Activated CD8-positive, alpha-beta memory T cell treated with anti-CD3 and anti-CD28 coated beads for 24 hours (primary cell): ENCODE measurements around the gene KCNV2.
"Not testable (repeated sequence)": the region's sequence is repeated elsewhere in the genome, so short reads cannot be mapped to it uniquely, and the experiment has no call there.

ENCODE experiments used
- DNase-seq: peaks from one replicate; pipeline ENCODE4 v3.0.0-alpha.2; 2020

Gene KCNV2

DNA sequence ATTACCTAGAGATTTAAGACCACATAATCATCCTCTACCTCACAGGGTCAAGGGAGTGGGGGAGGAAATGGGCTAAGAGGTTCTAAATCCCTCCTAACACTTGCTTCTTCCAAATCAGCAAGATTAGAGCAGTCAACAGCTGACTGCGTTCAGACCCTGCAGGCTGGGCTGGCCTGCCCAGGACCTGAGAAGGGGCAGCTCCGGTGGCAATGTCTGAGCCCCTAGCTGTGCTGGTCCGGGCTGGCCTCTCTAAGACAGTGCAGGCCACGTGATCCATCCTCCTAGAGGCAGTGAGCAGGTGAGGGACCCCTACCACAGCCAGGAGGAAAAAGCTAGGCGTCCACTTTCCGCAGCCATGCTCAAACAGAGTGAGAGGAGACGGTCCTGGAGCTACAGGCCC lies at the start of gene KCNV2:
TSS of gene KCNV2 (plus strand) at position 126 of the 400 bp plus-strand sequence. CDS start at position 356, 230 bp downstream.
- DNase-seq, result no peak

DNA sequence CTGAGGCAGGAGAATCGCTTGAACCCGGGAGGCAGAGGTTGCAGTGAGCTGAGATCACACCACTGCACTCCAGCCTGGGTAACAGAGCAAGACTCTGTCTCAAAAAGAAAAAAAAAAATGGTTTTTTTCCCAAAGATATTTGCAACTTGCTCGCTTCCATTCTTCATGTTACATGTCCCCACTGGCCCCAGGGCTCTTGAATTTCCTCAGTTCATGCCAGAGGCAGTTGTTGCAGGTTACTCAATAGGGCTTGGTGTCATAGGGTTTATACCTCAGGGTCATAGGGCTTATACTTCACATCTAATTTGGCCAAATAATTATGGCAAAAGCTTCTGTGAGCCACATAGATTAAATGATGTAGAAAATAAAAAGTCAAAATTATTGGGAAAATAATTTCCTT lies 44.1 kb upstream of the KCNV2 start:
- no peak for DNase-seq

DNA sequence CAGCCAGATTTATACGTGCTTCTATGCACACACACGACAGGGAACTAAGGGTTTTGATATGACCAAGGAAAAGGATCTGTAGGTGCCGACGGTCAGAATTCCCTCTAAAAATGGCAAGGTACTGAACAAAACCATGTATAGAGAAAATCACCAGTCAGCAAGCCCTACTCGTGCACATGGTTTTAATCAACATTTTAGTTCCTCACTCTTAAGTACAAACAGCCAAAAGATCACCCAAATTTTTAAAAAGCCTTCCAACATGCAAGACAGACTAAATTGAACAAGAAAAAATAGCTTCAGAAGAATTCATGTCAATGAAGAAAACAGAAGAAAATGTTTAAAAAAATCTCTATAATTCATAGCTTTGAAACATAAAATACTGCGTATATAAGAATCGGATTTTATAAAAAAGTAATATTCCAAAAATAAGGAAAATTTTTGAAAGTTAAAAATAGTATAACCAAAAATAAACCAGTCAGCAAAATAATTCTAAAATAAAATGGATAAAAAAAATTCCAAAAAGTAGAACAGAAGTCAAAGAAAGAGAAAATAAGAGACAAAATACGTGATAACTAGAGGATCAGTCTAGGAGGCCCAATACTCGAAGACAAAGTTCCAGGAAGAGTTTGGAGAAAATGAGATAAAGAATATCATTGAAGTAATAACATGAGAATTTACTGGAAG lies 43.0 kb upstream of the KCNV2 start:
- no peak for DNase-seq

DNA sequence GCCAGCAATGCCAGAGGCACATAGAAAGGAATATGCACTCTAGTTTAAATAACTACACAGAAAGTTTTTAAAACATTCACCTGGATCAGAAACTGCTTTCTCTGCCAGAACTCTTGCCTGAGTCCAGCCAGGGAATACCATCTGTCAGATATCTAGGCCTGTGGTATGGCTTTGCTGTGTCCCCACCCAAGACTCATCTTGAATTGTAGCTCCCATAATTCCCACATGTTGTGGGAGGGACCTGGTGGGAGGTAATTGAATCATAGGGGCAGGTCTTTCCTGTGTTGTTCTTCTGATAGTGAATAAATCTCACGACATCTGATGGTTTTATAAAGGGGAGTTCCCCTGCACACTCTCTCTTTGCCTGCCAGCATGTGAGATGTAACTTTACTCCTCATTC lies 41.5 kb upstream of the KCNV2 start:
- no peak for DNase-seq

DNA sequence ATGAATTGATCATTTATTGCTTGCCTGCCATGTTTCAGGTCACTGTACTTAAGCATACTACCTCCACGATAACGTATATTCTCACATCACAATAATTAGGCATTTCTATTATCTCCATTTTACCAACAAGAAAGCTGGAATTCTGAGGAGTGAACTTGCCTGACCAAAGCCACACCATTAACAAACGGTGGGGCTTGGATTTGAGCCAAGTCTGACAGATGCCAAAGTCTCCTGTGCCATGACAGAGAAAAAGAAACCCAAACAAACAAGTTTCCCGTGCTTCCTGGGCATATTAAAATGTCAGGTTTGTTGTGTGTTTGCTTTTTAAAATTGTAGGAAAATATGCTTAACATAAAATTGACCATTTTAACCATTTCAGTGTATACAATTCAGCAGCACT lies 40.8 kb upstream of the KCNV2 start:
- DNase-seq, result no peak

DNA sequence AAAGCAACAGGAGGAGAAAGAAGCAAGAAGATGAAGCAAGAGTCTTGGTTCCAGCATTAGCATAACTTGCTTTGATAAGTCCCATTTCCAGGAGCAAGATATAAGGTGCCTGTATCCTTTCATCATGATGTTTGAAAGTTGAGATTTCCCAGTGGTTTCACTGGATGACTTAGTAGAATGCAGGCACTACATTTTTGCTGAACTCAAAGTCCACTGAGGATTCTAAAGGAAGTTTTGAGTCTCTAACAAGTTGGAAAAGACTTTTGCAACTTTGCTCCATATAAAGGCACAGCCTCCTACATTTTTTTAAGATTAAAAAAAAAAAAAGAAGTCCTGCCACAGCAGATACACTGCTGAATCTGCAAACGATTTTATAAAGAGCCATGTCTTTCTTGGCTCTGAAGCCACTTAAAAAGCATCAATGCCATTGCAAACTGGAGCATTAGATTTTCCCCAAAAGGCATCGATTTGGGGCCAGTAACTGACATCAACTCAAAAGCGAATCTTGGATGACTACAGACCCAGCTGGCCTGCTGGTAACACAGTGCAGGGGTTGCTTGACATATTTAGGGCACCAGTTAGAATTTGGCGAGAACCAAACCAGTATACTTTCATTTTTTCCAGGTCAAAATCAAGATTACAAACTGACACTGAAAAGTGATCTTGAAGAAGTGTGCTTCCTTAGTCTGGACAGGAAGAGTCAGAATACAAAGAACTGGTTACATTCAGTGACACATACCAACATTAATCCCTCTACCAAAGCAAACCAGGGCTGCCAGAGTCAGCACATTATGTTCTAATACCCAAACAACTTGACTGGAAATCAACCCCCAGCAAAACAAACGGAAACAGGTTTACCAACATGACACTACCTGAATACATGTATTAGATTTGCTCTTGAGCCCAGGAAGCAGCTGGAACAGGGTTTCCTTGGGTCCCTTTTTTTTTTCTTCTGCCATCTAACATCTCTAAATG lies 39.1 kb upstream of the KCNV2 start:
- DNase-seq, result no peak

DNA sequence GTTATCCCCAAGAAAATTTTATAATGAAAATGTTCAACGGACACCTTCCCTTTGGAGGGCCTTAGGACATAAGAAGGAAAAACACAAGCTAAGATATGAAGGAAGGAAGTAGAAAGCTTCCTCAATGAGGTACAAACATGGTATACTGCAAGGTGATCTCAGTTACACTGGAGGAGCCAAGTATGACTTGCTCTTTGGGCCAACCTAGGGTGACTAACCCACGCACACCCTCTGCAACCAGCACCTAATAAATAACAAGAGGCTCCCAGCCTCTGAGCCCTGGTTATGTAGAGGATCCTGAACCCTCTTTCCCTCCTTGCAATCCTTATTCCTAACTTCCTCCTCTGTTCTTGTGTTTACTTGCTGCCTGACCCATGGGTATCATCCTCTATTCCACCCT lies 38.3 kb upstream of the KCNV2 start:
- DNase-seq, result no peak

DNA sequence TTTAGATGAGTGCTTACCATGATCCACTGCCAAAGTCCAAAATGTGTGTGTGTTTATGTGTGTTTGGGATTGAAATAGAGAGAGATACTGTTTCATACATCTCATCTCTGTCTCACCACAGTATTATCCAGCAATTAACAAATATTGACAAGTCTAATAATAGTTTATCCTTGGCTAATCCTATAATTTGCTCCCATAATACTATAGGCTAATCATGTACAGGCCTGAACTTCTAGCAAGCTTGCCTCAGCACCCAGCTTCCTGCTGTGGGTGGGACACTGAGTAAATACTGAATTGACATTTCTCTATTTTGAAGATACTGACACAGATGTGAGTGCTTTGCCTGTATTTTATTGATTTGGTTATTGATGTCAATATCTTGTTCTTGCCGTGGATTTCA lies 35.3 kb upstream of the KCNV2 start:
- no peak for DNase-seq

DNA sequence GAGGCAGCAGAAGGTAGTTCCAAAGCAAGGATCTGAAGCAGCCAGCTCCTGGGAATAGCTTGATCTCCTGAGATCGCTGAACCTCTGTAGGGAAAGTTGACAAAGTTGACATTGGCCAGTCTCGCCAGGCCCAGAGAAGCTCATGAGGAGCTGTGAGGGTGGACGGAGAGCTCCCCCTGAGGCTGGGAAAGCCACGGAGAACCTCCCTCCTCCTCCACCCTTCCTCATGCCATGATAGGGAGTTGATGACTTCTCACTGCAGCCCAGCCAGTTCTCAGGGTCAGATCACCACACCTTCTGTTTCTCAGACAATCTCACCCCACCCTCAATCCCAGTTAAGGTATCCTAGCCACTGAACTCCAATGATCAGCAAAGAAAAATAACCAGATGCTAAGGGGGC lies 30.4 kb upstream of the KCNV2 start:
- DNase-seq, result no peak

DNA sequence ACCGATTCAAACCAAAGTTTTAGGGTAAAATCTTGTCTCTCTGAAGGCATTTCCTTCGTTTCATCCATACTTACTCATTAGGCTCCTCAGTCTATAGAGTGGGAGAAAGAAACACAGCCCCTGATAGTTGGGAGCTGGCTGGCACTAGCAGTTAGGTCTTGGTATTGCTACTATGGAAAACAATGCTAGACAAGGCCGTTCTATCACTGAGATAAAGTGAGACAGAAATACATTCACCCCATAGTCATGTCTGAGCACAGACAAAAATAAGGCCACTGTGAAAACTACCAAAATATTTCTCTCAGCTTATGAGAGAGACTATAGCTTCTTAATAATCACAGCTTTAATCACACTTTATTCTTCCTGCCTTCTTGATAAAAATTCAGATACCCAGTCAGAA lies 28.7 kb upstream of the KCNV2 start:
- DNase-seq, result no peak

DNA sequence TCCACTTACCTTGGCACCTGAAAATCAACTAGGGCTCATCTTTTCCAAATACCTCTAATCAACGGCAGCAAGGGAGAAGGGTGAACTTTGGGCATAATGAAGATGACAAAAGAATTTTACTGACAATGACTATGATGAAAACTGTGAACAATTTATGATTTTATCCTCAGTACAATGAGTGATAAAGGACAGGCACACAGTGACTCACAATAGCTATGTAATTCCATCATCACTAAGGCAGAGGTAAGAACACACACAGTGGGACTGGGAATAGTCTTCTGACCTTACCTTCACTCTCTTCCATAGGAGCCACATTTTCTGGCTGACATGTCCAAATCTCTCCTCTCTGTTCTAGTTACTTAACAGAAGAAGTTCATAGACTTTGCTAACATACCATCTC lies 26.1 kb upstream of the KCNV2 start:
- no peak for DNase-seq

DNA sequence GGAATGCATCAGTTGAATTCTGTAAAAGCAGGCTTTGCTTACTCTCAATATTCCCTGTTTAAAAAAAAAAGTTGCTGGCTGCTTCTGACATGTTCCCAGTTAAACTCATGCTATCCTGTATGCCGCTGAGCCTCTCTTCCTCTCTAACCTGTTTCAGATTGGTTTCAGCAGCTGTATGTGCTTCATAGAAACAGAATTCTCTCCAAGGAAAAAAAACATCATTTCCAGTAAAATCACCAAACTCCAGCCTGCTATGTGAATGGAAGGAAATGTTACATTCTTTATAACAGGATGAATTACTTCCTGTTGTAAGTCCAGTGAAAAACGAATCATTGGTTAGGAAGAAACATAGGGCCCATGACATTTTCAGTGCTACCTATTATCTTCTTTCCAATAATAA lies 25.7 kb upstream of the KCNV2 start:
- no peak for DNase-seq

DNA sequence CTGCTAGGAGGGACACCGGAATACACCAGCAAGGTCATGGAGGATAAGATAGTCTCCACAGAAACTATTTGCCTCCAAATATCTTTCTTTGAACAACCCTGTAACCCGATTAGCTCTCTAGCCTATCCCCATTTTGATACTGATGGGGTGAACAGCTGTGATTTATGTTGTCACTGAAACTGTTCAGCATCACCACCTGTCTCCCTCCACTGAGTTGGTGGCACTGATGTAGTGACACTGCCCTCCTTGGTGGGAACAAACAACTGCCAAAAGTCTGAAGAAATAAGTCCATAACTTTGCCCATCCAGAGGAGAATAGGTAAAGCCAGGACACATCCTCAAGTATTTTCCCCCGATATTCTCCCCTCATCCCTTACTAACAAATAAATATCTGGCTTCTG lies 24.3 kb upstream of the KCNV2 start:
- DNase-seq, result no peak

DNA sequence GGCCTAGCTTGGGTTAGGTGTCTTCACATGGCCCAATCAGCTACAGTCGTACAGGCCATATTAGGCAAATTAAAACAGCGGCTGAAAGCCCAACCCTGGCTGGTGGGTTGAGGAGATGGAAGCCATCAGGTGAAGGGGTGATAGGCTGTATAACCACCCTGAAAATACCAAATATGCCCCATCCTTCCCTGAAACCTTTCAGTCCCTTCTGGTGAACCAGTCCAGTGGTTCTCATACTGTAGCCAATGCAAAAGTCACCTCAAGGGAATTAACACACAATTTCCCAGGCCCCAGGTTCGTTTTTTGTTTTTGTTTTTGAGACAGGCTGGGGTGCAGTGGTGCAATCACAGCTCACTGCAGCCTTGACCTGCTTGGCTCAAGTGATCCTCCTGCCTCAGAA lies 19.8 kb upstream of the KCNV2 start:
- no peak for DNase-seq

DNA sequence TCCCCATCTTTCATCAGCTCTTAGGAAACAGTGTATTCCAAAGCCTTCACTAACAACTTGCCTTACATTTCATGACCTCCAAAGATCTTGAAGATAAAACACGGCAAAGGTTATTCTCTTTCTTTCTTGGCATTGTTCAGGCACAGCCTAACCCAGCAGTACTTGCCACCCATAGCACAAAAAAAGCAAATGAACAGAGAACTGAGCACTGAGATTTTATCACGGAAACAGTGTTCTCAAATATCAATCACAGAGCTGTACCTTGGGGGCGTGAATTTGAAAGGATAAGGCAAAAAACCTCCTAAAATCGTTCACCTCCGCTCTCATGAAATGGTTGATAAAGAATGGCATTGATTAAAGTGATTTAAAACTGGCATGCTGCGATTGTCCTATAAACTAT lies 16.9 kb upstream of the KCNV2 start:
- DNase-seq, result no peak

DNA sequence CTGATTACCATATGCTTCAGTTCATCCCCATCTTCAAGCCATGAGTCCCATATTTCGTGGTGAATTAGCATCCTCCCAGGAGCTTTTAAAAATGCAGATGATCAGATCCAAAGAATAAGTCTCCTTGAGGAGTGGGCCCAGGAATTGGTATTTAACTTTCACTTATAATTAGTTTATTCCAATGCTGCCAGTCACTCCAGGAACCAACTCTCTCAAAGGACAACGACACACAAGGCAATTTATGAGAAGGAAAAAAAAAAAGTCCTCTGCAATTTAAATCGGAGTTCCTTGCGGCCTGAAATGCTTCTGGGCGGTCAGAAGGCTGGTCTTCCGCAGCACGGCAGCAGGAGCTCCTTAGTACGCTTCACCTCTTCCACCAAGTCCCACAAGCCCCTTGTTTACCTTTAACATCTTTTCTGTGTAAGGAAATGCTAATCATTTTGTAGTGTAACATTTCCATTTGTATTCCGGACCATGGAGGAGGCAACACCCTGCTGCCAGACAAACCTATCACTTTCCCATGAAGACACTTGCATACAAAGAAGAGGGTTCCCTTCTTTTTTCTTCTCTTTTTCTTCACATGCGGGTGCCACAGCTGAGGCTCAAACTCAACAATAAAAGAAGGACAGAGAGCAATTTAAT lies 16.3 kb upstream of the KCNV2 start:
- no peak for DNase-seq

DNA sequence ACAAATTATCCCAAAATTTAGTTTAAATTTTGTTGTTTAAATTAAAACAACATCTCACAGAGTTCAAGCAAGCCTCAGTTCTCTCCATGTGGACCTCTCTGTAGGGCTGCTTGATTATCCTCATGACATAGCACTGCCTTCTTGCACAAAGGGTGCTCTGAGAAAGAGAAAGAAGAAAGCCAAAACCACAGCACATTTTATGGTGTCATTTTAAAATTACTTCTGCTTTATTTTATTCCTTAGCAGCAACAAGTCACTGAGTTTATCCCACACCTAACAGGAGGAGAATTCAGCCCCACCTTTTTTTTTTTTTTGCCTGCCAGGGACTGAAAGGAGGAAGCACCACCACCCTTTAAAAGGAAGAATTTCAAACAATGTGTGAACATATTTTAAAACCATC lies 12.8 kb upstream of the KCNV2 start:
- no peak for DNase-seq

DNA sequence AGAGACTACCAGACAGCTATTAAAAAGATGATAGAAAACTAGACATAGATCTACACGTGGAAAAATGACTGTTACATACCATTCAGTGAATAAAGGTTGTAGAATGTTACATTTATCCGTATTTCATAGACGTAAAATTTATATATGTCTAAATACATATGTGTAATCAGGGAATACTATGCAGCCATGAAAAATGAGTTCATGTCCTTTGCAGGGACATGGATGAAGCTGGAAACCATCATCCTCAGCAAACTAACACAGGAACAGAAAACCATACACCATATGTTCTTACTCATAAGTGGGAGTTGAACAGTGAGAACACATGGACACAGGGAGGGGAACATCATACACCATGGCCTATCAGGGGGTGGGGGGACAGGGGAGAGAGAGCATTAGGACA lies 10.1 kb upstream of the KCNV2 start:
- not testable (repeated sequence) for DNase-seq

DNA sequence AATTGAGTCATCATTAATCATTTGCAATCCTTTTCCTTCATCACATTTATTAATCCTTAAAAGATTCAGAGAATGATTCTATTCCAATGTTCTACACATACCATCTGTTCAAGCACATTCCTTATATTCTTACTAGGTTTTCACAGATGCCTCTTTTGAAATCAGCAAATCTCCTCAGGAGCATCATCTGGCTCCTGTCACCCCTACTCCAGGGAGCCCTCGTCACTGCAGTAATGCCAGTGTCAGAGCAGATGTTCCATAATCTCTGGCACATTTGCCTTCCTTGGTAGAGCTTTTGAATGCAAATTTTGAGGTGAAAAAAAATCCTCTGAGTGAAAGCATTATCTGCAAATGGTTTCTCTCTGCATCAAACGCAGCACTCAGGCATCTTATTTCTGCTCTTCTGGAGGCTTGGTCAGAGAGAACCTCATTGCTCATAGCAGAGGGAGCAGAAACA lies 7.6 kb upstream of the KCNV2 start:
- DNase-seq, result no peak

DNA sequence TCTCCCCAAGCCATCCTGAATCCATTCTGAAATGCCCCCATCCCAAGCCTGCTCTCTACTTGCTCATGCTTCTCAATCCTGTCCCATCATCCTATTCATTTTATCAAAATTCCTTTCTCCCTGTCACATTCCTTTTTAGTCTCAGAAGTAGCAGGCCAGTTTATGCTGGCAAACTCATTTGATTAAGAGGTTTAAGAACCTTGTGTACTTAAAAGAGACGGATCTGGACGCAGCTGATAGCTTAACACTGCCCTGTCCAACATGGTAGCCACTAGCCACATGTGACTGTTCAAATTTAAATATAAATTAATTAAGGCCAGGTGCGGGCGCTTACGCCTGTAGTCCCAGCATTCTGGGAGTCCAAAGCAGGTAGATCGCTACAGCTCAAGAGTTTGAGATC lies 5.6 kb upstream of the KCNV2 start:
- no peak for DNase-seq

DNA sequence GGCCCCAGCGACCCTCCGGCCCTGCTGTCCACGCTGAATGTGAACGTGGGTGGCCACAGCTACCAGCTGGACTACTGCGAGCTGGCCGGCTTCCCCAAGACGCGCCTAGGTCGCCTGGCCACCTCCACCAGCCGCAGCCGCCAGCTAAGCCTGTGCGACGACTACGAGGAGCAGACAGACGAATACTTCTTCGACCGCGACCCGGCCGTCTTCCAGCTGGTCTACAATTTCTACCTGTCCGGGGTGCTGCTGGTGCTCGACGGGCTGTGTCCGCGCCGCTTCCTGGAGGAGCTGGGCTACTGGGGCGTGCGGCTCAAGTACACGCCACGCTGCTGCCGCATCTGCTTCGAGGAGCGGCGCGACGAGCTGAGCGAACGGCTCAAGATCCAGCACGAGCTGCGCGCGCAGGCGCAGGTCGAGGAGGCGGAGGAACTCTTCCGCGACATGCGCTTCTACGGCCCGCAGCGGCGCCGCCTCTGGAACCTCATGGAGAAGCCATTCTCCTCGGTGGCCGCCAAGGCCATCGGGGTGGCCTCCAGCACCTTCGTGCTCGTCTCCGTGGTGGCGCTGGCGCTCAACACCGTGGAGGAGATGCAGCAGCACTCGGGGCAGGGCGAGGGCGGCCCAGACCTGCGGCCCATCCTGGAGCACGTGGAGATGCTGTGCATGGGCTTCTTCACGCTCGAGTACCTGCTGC lies 839 bp downstream of the KCNV2 start:
- DNase-seq, result no peak

DNA sequence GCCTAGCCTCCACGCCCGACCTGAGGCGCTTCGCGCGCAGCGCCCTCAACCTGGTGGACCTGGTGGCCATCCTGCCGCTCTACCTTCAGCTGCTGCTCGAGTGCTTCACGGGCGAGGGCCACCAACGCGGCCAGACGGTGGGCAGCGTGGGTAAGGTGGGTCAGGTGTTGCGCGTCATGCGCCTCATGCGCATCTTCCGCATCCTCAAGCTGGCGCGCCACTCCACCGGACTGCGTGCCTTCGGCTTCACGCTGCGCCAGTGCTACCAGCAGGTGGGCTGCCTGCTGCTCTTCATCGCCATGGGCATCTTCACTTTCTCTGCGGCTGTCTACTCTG lies 1.4 kb downstream of the KCNV2 start:
- no peak for DNase-seq

DNA sequence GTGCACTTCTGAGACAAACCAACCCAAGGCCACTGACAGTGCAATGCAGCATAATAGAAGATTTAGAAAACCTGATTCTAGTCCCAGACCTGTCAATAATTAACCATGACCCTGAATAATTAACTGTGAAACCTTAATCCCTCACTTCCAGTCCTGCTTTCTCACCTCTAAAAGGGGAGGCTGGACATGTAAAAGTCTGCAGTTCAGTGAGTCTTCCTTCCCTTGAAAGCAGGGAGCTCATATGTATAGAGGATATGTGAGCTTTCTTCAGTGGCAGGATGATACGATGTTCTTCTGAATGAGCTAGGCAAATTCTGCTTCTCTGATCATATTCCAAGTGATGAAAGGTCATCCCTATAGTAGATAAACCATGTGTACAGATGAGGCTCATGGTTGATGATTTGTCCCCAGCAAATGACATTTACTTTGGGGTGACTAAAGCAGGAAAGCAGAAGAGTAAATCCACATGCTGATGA lies 2.9 kb downstream of the KCNV2 start:
- no peak for DNase-seq
